ENCODE results near the gene SCFD1.

Gene SCFD1

GRCh38 chr14:30757082-30757481 lies 135.0 kb downstream of the SCFD1 start:
- no peak for DNase-seq (ENCODE audit: low read depth)

GRCh38 chr14:30759172-30760125 lies 137.3 kb downstream of the SCFD1 start:
- DNase-seq (ENCODE audit: low read depth): no peak

- no peak for DNase-seq (ENCODE audit: low read depth)
Observed at GRCh38 chr14:30763891-30764290, 141.8 kb downstream of the SCFD1 start.

GRCh38 chr14:30767624-30768023 lies 145.5 kb downstream of the SCFD1 start:
- no peak for DNase-seq (ENCODE audit: low read depth)

GRCh38 chr14:30768791-30769190 lies 146.7 kb downstream of the SCFD1 start:
- no peak for DNase-seq (ENCODE audit: low read depth)

- no peak for DNase-seq (ENCODE audit: low read depth)
Observed at GRCh38 chr14:30770376-30770775, 148.3 kb downstream of the SCFD1 start.

- DNase-seq (ENCODE audit: low read depth): no peak
Observed at GRCh38 chr14:30771595-30771994, 149.5 kb downstream of the SCFD1 start.

- DNase-seq (ENCODE audit: low read depth): peak; percentile 23
Observed at GRCh38 chr14:30779210-30779609, 157.1 kb downstream of the SCFD1 start.
